ENCODE data around the gene CHPF.
A peak's percentile ranks its signal among the peaks of the same experiment; 100 is the strongest.

The CHPF gene

DNA sequence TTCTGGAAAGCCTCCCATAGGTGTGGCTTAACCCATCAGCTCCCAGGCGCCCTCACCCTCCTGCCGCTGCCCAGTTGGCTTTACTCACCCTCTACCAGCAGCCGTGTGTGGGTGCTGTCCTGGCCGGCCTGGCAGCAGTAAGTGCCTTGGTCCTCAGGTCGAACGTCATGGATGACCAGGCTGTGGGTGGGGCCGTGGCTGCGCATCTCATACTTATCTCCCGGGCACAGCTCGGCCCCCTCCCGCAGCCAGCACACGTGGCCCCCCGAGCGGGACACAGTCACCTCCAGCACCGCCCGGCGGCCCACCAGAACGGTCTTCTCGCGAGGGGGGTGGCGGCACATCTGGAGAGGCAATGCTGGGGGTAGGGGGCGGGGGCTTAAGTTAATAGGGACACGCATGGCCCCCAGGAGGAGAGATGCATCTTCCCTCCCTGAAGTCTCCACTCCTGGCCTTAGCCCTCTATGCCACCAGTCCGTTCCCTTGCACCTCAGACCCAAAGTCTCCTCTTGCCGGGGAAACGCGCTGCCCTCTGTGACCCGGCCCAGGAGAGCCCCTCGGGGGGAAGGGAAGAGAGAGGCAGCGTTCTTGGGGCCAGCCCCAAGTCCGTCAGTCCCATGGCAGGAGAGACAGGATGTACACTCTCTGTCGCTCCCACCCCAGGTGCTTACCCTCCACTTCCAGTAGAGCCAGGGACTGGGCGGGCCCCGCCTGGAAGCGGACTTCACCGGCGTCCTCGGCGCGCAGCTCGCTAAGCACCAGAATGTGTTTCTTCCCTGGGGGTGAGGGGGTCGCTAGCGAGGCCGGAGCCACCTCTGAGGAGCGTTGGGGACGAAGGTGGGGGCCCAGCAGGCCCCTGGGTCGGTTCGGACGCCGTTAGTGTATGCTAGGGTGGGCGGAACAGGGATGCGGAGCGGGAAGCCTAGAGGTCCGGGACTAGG is 8.1 kb upstream of the CHPF start:
- DNase-seq (ENCODE audit: low read depth in 2 of 2), result no peak

- no peak for DNase-seq (ENCODE audit: low read depth in 2 of 2)
These were observed 6.0 kb upstream of the CHPF start for GRCh38 chr2:219549619-219550018.

DNA sequence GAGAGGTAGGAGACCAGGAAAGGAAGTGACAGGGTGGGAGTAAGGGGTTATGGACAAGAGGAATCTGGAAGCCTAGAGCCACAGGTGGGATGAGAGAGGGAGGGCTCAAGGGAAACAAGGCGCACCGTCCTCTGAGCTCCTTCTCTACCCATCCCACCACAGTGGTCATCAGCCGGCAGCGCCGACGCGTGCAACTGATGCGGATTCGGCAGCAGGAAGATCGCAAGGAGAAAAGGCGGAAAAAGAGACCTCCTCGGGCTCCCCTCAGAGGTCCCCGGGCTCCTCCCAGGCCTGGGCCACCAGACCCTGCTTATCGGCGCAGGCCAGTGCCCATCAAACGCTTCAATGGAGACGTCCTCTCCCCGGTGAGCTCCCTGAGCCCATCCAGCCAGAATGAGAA is 5.4 kb upstream of the CHPF start:
- DNase-seq (ENCODE audit: low read depth in 2 of 2), result no peak

- DNase-seq (ENCODE audit: low read depth in 2 of 2), result no peak
These were observed 4.0 kb upstream of the CHPF start for GRCh38 chr2:219547621-219548020.

DNA sequence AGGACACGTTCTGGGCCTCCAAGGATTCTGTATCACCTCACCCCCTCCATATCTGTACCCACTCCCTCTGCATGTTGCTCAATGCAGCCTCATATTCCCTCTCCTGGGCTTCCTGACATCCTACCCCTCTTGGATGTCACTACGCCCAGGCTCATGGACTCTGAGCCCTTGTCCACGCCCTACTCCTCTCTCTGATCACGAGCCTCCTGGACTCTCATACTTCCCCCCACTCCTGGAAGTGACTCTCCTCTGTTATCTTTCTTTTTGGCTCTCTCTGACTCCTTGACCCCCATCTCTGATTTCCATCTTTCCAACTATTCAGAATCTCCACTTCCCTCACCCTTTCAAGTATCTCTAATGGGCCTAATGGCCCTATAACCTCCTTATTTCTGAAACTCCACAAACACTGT is 2.3 kb upstream of the CHPF start:
- no peak for DNase-seq (ENCODE audit: low read depth in 2 of 2)

DNA sequence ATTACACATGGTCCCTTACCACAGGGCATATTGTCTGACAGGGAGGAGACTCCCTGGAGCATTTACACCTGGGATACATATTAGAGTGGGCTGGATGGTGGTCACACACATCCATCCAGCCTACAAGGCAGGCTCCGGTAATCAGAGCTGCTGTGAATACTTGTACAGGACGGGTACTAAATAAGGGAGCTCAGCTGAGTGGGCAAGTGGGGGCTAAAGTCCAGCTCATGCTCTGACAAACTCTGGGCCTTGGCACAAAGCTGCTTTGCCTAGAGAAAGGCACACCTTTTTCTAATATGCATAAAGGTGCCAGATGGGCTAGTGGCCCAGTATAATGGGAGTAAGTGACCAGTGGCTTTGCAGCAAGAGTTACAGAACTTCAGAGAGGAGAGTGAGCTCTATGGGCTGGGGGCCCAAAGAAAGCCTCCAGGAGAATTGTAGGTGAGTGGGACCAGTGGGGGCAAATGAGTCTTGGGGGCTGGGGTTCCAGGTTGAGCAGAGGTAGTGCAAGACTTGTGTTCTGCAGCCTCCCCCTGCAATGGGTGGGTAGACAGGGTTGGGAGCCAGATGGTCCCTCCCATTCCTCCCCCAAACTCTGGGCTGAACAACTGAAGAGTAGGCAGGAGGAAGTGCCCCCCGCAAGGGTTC is 1.8 kb upstream of the CHPF start:
- no peak for DNase-seq (ENCODE audit: low read depth in 2 of 2)

DNA sequence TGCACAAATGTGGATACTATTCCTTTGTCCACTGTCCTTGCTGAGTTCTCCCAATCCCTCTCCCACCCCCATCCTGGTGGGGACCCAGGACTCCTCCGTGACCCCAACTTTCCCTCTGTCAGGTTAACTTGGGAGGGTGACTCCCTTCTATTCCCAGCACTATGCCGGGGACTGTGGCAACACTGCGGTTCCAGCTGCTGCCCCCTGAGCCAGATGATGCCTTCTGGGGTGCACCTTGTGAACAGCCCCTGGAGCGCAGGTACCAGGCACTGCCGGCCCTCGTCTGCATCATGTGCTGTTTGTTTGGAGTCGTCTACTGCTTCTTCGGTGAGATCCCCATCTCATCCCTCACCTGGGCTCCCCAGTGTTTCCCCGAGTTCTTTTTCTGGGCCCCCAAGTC is 958 bp upstream of the CHPF start:
- no peak for DNase-seq (ENCODE audit: low read depth in 2 of 2)

GRCh38 chr2:219542931-219543595 is 546 bp downstream of the CHPF start:
- DNase-seq (ENCODE audit: low read depth in 2 of 2), result peak in 1 of 2 donors; percentile 10

DNA sequence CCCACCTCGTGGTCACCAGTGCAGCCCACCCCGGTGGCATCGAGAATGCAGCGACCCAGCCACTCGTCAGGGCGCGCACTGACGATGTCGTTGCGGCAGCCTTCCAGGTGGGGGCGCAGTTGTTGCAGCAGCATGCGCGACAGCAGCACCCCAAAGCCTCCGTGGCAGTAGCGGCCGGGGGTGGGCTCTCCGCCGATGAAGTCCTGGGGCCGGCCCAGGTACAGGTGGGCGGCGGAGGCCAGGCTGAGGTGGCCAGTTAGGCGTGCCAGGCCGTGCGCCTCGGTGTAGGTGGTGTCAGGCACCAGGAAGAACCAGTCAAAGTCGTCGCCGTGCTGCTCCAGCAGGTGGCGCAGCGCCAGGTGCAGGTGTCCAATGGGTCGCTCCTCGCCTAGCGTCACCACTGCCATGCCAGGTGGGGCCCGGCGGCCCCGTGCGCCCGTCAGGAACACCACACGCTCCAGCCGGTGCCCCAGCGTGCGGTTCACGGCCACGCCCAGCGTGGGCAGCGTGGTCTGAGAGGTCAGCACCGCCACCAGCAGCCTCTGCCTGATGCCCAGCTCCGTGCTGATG is 1.9 kb downstream of the CHPF start:
- DNase-seq (ENCODE audit: low read depth in 2 of 2), result peak; percentile 67 to 68

DNA sequence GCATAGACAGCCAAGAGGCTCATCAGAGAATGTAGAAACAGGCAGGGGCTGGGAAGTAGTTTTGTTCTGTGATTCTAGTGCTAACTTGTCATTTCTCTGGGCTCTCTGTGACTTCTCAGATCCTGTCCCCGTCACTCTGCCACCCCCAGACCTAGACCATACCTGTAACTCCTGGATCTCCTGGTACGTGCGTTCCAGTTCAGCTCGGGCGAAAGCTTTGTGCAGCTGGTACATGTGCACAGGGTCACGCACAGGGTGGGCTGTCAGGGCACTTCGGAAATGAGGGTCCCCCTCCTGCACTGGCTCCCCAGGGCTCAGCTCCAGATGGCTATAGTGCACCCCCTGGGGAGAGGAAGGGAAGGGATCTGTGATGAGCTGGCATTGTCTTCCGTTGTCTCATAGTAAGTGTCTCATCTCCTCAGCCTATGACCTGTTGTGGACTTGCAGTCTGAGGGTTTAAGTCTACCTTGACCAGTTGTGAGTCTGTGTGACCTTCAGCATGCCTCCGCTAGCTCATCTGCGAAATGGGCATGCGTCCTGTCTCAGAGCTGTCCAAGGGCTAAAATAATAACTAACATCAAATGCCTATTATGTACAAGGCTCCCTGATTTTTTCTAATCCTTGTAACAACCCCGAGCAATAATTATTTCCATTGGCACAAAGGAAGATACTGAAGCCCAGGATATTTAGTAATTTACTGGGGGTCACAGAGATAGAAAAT is 2.7 kb downstream of the CHPF start:
- no peak for DNase-seq (ENCODE audit: low read depth in 2 of 2)

GRCh38 chr2:219539926-219540678 is 3.5 kb downstream of the CHPF start:
- no peak for DNase-seq (ENCODE audit: low read depth in 2 of 2)

- no peak for DNase-seq (ENCODE audit: low read depth in 2 of 2)
These were observed 4.4 kb downstream of the CHPF start for GRCh38 chr2:219538956-219539788.

DNA sequence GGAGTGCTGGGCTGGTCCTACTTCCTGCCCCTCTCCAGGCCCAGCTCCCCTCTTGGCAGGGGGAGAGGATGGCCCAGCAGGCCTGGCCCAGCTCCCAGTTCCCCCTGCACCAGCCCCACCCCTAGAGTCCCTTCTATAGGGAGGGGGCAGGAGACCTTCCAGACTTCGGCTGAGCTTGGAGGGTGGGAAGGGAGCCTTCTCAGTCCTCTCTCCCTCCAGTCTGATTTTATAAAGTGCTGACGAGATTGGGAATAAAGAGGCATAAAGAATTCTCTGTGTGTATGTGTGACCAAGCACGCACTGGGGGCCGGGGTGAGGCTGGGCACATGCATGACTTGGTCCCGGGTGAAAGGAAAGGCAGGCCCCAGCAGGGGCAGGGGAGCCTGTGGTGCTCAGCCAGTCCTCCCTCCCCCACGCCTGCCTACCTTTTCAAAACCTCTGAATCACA is 5.1 kb downstream of the CHPF start:
- DNase-seq (ENCODE audit: low read depth in 2 of 2), result no peak

- no peak for DNase-seq (ENCODE audit: low read depth in 2 of 2)
These were observed 5.7 kb downstream of the CHPF start for GRCh38 chr2:219537657-219538488.

- DNase-seq (ENCODE audit: low read depth in 2 of 2), result no peak
These were observed 6.6 kb downstream of the CHPF start for GRCh38 chr2:219536967-219537366.

DNA sequence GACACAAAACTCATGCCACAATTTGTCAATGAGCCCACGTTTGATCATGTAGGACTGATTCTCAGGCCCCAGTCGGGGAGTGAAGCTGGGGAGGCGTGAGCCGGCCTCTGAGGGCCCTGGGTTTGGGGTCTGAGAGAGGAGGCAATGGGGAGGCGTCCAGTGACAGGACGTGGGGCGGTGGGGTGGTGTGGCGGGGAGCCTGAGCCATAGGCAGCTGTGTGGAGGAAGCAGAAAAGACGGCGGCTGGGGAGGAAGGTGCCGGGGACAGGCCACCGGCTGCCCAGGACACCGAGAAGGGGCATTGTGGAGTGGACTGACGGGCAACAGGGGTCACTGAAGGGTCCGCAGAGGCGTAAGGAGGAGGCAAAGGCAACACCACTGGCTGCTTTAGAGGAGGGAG is 7.2 kb downstream of the CHPF start:
- DNase-seq (ENCODE audit: low read depth in 2 of 2), result no peak

GRCh38 chr2:219533930-219534661 is 9.5 kb downstream of the CHPF start:
- DNase-seq (ENCODE audit: low read depth in 2 of 2), result no peak

- no peak for DNase-seq (ENCODE audit: low read depth in 2 of 2)
These were observed 11.3 kb downstream of the CHPF start for GRCh38 chr2:219532378-219532649.

Data from activated CD8-positive, alpha-beta memory T cell treated with anti-CD3 and anti-CD28 coated beads for 4 hours (primary cell).